ENCODE data around the gene C5orf15. TPM values are rescaled to one million over a fixed set of nuclear protein-coding genes. Genes with fewer than 3 reads are reported as not detected.

Gene C5orf15
- total and polyA plus RNA-seq, 9 of the 15 experiments (the other 6 are each of a cell fraction or from before 2014, with no cell fraction given): 23.3 to 50.7 (median 35.5) TPM

- H2AFZ ChIP-seq (ENCODE audit: low read depth, low read length): peak overlapping the region; percentile 87; the same call in 1 of the 2 replicates
- peak overlapping the region; percentile 57 to 76 for H3K9ac ChIP-seq (ENCODE audit: insufficient read depth in 1 of 2, low read depth in 2 of 2, low read length in 2 of 2)
- ChIA-PET CTCF (ENCODE audit: low intra/inter-chr PET ratio) (no interaction called here), POLR2A (no interaction called here)
- no peak for DNase-seq (ENCODE audit: extremely low read depth in 1 of 4, low spot score in 3 of 4)
- no peak for FAIRE-seq
- no peak for ATAC-seq
- H3K9me3 ChIP-seq (replicated peaks; ENCODE audit: control insufficient read depth, insufficient read depth, low read depth, low read length): no peaks in the 10 kb centered on the region; the same call in 1 of the 2 replicates
- H3K9me1 ChIP-seq (ENCODE audit: control insufficient read depth, insufficient read depth, low read length): peaks cover 6% of the 10 kb centered on the region
- no peaks in the 10 kb centered on the region for H3K27me3 ChIP-seq (ENCODE audit: control insufficient read depth in 2 of 2, insufficient read depth in 2 of 2, low read length in 2 of 2)
- in situ Hi-C loops (cut with MboI) (no loop called here), intact Hi-C loops (cut with micrococcal nuclease) (no loop called here)
- WGBS (ENCODE audit: insufficient coverage, low coverage, missing lambda C conversion rate): 81% methylated on average over 5 of the region's 5 CpGs
- TF ChIP-seq TEAD4 (IDR thresholded peaks at IDR 0.05; ENCODE audit: low read length): no peak
- TF ChIP-seq TEAD4 (CRISPR knock-in tag; IDR thresholded peaks at IDR 0.05; ENCODE audit: borderline replicate concordance): no peak
- TF ChIP-seq FOXK1 (CRISPR knock-in tag; IDR thresholded peaks at IDR 0.05; ENCODE audit: borderline replicate concordance): no peak
- no peak for TF ChIP-seq E2F6 (IDR thresholded peaks at IDR 0.05; ENCODE audit: borderline replicate concordance in 1 of 2, extremely low read depth in 1 of 2, insufficient read depth in 1 of 2, insufficient read length in 1 of 2, low read depth in 1 of 2, low read length in 1 of 2, poor library complexity in 1 of 2, severe bottlenecking in 1 of 2)
- no peak for TF ChIP-seq JUNB (CRISPR knock-in tag; conservative IDR thresholded peaks at IDR 0.05)
- no peak for TF ChIP-seq SRSF3 (IDR thresholded peaks at IDR 0.05; ENCODE audit: insufficient read depth, low read length)
- TF ChIP-seq SP2 (IDR thresholded peaks at IDR 0.05; ENCODE audit: extremely low read depth, low read depth, low read length, poor library complexity, severe bottlenecking): no peak
- no peak for TF ChIP-seq TAF7 (tag; IDR thresholded peaks at IDR 0.05)
- no peak for TF ChIP-seq TCF7 (IDR thresholded peaks at IDR 0.05; ENCODE audit: borderline replicate concordance)
- no peak for TF ChIP-seq ZBTB7A (IDR thresholded peaks at IDR 0.05; ENCODE audit: borderline replicate concordance, control insufficient read depth, low read depth, low read length)
- no peak for TF ChIP-seq E4F1 (CRISPR knock-in tag; IDR thresholded peaks at IDR 0.05; ENCODE audit: borderline replicate concordance)
- TF ChIP-seq CCNT2 (IDR thresholded peaks at IDR 0.05; ENCODE audit: borderline replicate concordance, extremely low read depth, insufficient read length, low read depth, low read length): no peak
- no peak for TF ChIP-seq NFATC3 (IDR thresholded peaks at IDR 0.05)
- TF ChIP-seq HOXB6 (CRISPR knock-in tag; IDR thresholded peaks at IDR 0.05; ENCODE audit: borderline replicate concordance): no peak
- TF ChIP-seq LCOR (CRISPR knock-in tag; IDR thresholded peaks at IDR 0.05): no peak
- TF ChIP-seq CBX2 (IDR thresholded peaks at IDR 0.05; ENCODE audit: insufficient read depth, low read length, poor library complexity, severe bottlenecking): no peak
- no peak for TF ChIP-seq PHF20 (IDR thresholded peaks at IDR 0.05; ENCODE audit: partially characterized antibody)
- no peak for TF ChIP-seq PHF8 (IDR thresholded peaks at IDR 0.05; ENCODE audit: borderline replicate concordance, low read length)
- TF ChIP-seq MECOM (CRISPR knock-in tag; IDR thresholded peaks at IDR 0.05): no peak
- TF ChIP-seq ZNF134 (CRISPR knock-in tag; conservative IDR thresholded peaks at IDR 0.05): no peak
- no peak overlapping the region; the same call in 1 of the 2 replicates for H3K4me2 ChIP-seq (ENCODE audit: insufficient read depth, low read length)
- BruUV-seq (replicated peaks): no TSS peak
- H3K36me3 ChIP-seq (ENCODE audit: control insufficient read depth, insufficient read depth, low read length): no peaks in the 10 kb centered on the region
- no peak overlapping the region for H3K4me3 ChIP-seq
- H3K4me1 ChIP-seq (replicated peaks in 1 of 2; ENCODE audit: control insufficient read depth in 2 of 2, insufficient read depth in 2 of 2, low read length in 2 of 2): peaks cover 65 to 84% of the 10 kb centered on the region in 2 experiments
- no peaks in the 10 kb centered on the region for H3K79me2 ChIP-seq (ENCODE audit: control insufficient read depth, insufficient read depth, low read length)
- H3K27ac ChIP-seq (ENCODE audit: extremely low read depth, low read depth, low read length): peak overlapping the region; percentile 85; the same call in 2 of the 3 replicates
- no peaks in the 10 kb centered on the region for H4K20me1 ChIP-seq (replicated peaks; ENCODE audit: control insufficient read depth, insufficient read depth, low read length)
Observed at GRCh38 chr5:133934311-133934710, 34.1 kb downstream of the C5orf15 start.

Measured in K562 (cell line).